GM23338 (cell line): ENCODE results near the gene ST3GAL4. TPM values are rescaled to one million over a fixed set of nuclear protein-coding genes. Genes with fewer than 3 reads are reported as not detected.

Source experiments
- ATAC-seq: fragments of 200-7000 bp; cut with Tn5 transposase; 3 replicates; pipeline ENCODE4 v1.9.1; 2020
- DNase-seq: peaks from one replicate; pipeline ENCODE4 v3.0.0-alpha.2; 2015; ENCODE audit warnings: low spot score
- H2AFZ ChIP-seq: fragments of 200-600 bp; sonication (generic); 2 replicates; pipeline ENCODE4 v1.8.0; 2016; ENCODE audit warnings: antibody characterized with exemption, mild to moderate bottlenecking, moderate library complexity
- H3F3A ChIP-seq: fragments of 200-600 bp; sonication (generic); replicated peaks from 2 replicates; pipeline ENCODE4 v1.8.0; 2017; ENCODE audit warnings: antibody characterized with exemption, mixed run types, low read depth
- H3K27ac ChIP-seq: fragments of 200-600 bp; sonication (generic); 2 replicates; pipeline ENCODE4 v1.6.1; 2016; ENCODE audit warnings: low read depth
- H3K27me3 ChIP-seq: fragments of 200-600 bp; sonication (generic); 2 replicates; pipeline ENCODE4 v1.8.0; 2016; ENCODE audit warnings: mild to moderate bottlenecking, mixed run types, moderate library complexity; ENCODE audit not compliant: insufficient read depth
- H3K36me3 ChIP-seq: fragments of 200-600 bp; sonication (generic); 2 replicates; pipeline ENCODE4 v1.8.0; 2016; ENCODE audit warnings: mild to moderate bottlenecking; ENCODE audit not compliant: insufficient read depth
- H3K4me1 ChIP-seq: fragments of 200-600 bp; sonication (generic); 2 replicates; pipeline ENCODE4 v1.8.0; 2016; ENCODE audit warnings: mild to moderate bottlenecking, moderate library complexity; ENCODE audit not compliant: insufficient read depth
- H3K4me2 ChIP-seq: fragments of 200-600 bp; sonication (generic); 2 replicates; pipeline ENCODE4 v1.7.1; 2017; ENCODE audit warnings: mixed run types
- H3K4me3 ChIP-seq: fragments of 200-600 bp; sonication (generic); 2 replicates; pipeline ENCODE4 v1.6.1; 2016; ENCODE audit warnings: mixed run types
- H3K79me2 ChIP-seq: fragments of 200-600 bp; sonication (generic); replicated peaks from 2 replicates; pipeline ENCODE4 v1.8.0; 2017; ENCODE audit warnings: mild to moderate bottlenecking; ENCODE audit not compliant: insufficient read depth
- H3K9me2 ChIP-seq: fragments of 200-600 bp; sonication (generic); 2 replicates; pipeline ENCODE4 v1.8.0; 2017; ENCODE audit not compliant: insufficient read depth
- H4K20me1 ChIP-seq: fragments of 200-600 bp; sonication (generic); replicated peaks from 2 replicates; pipeline ENCODE4 v1.8.0; 2017; ENCODE audit warnings: mild to moderate bottlenecking; ENCODE audit not compliant: insufficient read depth
- H3K27ac Mint-ChIP-seq: 2 replicates; pipeline ENCODE4 v1.8.0; 2020; ENCODE audit warnings: inconsistent platforms, mild to moderate bottlenecking, moderate library complexity, mixed read lengths
- H3K27me3 Mint-ChIP-seq: 3 replicates; pipeline ENCODE4 v1.8.0; 2022; ENCODE audit warnings: low read depth, mild to moderate bottlenecking, moderate library complexity, mixed read lengths, inconsistent platforms; ENCODE audit not compliant: insufficient read depth, poor library complexity
- H3K36me3 Mint-ChIP-seq: 3 replicates; pipeline ENCODE4 v1.8.0; 2021; ENCODE audit warnings: low read depth, mild to moderate bottlenecking, inconsistent platforms, moderate library complexity, mixed read lengths
- H3K4me1 Mint-ChIP-seq: 3 replicates; pipeline ENCODE4 v1.8.0; 2020; ENCODE audit warnings: mild to moderate bottlenecking, inconsistent platforms, mixed read lengths
- H3K4me3 Mint-ChIP-seq: 3 replicates; pipeline ENCODE4 v1.8.0; 2021; ENCODE audit warnings: moderate library complexity, mild to moderate bottlenecking, inconsistent platforms, mixed read lengths
- H3K9me3 Mint-ChIP-seq: 3 replicates; pipeline ENCODE4 v1.8.0; 2020; ENCODE audit warnings: moderate library complexity, mild to moderate bottlenecking, inconsistent platforms, mixed read lengths
- CREB1 ChIP-seq: fragments of 250-450 bp; sonication (Bioruptor Pico); IDR thresholded peaks from 2 replicates; pipeline ENCODE4 v1.5.0; 2020; ENCODE audit warnings: low read depth, mild to moderate bottlenecking, moderate library complexity
- CTCF ChIP-seq, 2 experiments: fragments of 200-600 bp in 1 of 2; sonication (generic) in 1 of 2; conservative IDR thresholded peaks; 2 replicates each; pipeline versions ENCODE4 v1.5.1 to v1.6.1; 2016 to 2017; ENCODE audit warnings: antibody characterized with exemption in 2 of 2, low read depth in 2 of 2, mild to moderate bottlenecking in 2 of 2, moderate library complexity in 1 of 2
- EZH2 ChIP-seq: fragments of 200-600 bp; sonication (generic); IDR thresholded peaks from one replicate; pipeline ENCODE4 v1.8.0; 2017; ENCODE audit warnings: antibody characterized with exemption, mild to moderate bottlenecking, low read depth; ENCODE audit not compliant: unreplicated experiment
- EZH2phosphoT487 ChIP-seq: fragments of 200-600 bp; sonication (generic); IDR thresholded peaks from one replicate; pipeline ENCODE4 v1.8.1; 2018; ENCODE audit warnings: antibody characterized with exemption; ENCODE audit not compliant: unreplicated experiment
- POLR2AphosphoS5 ChIP-seq: IDR thresholded peaks from 2 replicates; pipeline ENCODE4 v1.6.1; 2016; ENCODE audit warnings: antibody characterized with exemption, low read depth
- polyA plus RNA-seq: library from polyadenylated mRNA; unstranded; fragments of >200 nt; fragmentation: Nextera tagmentation; extraction: Ambion mirVana; gene quantifications from 2 replicates; pipeline ENCODE4 v1.2.1, GENCODE V29; 2016
- total RNA-seq: library from RNA; depleted of rRNA; stranded (reverse); fragments of >200 nt; shearing (Covaris generic); gene quantifications from 2 replicates; pipeline ENCODE4 v1.2.3, GENCODE V29; 2014
- TF ChIP-seq, protein P1 (sequence below): fragments of 250-450 bp; sonication (Bioruptor Pico); IDR thresholded peaks from 2 replicates; pipeline ENCODE4 v1.5.0; 2020; ENCODE audit warnings: mild to moderate bottlenecking, moderate library complexity
- TF ChIP-seq, protein P2 (sequence below): IDR thresholded peaks from 2 replicates; pipeline ENCODE4 v1.6.1; 2016; ENCODE audit warnings: antibody characterized with exemption

Gene ST3GAL4
- total and polyA plus RNA-seq, 2 experiments from 2014 or later: 10.1 to 28.0 TPM

GRCh38 chr11:126444072-126444471, 88.6 kb downstream of the ST3GAL4 start (continued):
- TF ChIP-seq, protein P1, sequence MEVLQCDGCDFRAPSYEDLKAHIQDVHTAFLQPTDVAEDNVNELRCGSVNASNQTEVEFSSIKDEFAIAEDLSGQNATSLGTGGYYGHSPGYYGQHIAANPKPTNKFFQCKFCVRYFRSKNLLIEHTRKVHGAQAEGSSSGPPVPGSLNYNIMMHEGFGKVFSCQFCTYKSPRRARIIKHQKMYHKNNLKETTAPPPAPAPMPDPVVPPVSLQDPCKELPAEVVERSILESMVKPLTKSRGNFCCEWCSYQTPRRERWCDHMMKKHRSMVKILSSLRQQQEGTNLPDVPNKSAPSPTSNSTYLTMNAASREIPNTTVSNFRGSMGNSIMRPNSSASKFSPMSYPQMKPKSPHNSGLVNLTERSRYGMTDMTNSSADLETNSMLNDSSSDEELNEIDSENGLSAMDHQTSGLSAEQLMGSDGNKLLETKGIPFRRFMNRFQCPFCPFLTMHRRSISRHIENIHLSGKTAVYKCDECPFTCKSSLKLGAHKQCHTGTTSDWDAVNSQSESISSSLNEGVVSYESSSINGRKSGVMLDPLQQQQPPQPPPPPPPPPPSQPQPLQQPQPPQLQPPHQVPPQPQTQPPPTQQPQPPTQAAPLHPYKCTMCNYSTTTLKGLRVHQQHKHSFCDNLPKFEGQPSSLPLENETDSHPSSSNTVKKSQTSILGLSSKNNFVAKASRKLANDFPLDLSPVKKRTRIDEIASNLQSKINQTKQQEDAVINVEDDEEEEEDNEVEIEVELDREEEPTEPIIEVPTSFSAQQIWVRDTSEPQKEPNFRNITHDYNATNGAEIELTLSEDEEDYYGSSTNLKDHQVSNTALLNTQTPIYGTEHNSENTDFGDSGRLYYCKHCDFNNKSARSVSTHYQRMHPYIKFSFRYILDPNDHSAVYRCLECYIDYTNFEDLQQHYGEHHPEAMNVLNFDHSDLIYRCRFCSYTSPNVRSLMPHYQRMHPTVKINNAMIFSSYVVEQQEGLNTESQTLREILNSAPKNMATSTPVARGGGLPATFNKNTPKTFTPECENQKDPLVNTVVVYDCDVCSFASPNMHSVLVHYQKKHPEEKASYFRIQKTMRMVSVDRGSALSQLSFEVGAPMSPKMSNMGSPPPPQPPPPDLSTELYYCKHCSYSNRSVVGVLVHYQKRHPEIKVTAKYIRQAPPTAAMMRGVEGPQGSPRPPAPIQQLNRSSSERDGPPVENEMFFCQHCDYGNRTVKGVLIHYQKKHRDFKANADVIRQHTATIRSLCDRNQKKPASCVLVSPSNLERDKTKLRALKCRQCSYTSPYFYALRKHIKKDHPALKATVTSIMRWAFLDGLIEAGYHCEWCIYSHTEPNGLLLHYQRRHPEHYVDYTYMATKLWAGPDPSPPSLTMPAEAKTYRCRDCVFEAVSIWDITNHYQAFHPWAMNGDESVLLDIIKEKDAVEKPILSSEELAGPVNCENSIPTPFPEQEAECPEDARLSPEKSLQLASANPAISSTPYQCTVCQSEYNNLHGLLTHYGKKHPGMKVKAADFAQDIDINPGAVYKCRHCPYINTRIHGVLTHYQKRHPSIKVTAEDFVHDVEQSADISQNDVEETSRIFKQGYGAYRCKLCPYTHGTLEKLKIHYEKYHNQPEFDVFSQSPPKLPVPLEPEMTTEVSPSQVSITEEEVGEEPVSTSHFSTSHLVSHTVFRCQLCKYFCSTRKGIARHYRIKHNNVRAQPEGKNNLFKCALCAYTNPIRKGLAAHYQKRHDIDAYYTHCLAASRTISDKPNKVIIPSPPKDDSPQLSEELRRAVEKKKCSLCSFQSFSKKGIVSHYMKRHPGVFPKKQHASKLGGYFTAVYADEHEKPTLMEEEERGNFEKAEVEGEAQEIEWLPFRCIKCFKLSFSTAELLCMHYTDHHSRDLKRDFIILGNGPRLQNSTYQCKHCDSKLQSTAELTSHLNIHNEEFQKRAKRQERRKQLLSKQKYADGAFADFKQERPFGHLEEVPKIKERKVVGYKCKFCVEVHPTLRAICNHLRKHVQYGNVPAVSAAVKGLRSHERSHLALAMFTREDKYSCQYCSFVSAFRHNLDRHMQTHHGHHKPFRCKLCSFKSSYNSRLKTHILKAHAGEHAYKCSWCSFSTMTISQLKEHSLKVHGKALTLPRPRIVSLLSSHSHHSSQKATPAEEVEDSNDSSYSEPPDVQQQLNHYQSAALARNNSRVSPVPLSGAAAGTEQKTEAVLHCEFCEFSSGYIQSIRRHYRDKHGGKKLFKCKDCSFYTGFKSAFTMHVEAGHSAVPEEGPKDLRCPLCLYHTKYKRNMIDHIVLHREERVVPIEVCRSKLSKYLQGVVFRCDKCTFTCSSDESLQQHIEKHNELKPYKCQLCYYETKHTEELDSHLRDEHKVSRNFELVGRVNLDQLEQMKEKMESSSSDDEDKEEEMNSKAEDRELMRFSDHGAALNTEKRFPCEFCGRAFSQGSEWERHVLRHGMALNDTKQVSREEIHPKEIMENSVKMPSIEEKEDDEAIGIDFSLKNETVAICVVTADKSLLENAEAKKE: no peak
- no peak for TF ChIP-seq EZH2
- no peak for TF ChIP-seq POLR2AphosphoS5

DNA sequence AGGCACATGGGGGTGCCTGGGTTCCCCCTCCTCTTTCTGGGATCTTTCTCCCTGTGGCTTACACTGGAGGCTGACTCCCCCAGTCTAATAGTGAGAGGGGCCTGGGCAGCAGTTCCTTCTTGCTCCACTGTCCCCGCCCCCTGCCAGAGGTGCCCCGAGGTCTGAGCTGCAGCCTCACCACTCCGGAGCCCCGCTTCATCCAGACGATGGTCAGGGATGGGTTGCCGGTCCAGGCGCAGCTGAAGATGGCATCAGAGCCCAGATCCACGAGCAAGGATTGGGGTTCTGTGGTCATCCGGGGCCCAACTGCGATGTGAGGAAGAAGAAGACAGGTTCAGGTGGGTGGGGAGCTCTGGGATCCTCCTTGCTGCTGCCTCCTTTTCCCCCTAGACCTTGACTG, 91.1 kb downstream of the ST3GAL4 start:
- Mint-ChIP-seq H3K9me3 (peaks cover 19% of the 10 kb centered on the region), H3K27ac (no peak overlapping the region), H3K27me3 (peaks cover 16% of the 10 kb centered on the region)
- TF ChIP-seq CTCF (conservative IDR thresholded peaks at IDR 0.05; ENCODE audit: low read depth in 2 of 2) (no peak), POLR2AphosphoS5 (no peak), CREB1 (CRISPR knock-in tag) (no peak), EZH2phosphoT487 (no peak)
- TF ChIP-seq, protein P2, sequence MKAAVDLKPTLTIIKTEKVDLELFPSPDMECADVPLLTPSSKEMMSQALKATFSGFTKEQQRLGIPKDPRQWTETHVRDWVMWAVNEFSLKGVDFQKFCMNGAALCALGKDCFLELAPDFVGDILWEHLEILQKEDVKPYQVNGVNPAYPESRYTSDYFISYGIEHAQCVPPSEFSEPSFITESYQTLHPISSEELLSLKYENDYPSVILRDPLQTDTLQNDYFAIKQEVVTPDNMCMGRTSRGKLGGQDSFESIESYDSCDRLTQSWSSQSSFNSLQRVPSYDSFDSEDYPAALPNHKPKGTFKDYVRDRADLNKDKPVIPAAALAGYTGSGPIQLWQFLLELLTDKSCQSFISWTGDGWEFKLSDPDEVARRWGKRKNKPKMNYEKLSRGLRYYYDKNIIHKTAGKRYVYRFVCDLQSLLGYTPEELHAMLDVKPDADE: no peak

More for the DNA sequence above, 91.1 kb downstream of the ST3GAL4 start:
- Histone ChIP-seq H2AFZ (no peak overlapping the region), H3K4me2 (no peak overlapping the region), H4K20me1 (no peaks in the 10 kb centered on the region), H3K36me3 (no peaks in the 10 kb centered on the region), H3K27ac (no peak overlapping the region), H3K9me2 (0 out of 2 replicates have a peak, but pooled peaks cover 4% of the 10 kb centered on the region), H3F3A (peaks cover 19% of the 10 kb centered on the region), H3K79me2 (no peaks in the 10 kb centered on the region), H3K27me3 (no peaks in the 10 kb centered on the region), H3K4me1 (peaks cover 3% of the 10 kb centered on the region), H3K4me3 (no peak overlapping the region)
- peaks cover 13% of the 10 kb centered on the region for H3K36me3 Mint-ChIP-seq
- no peak for ATAC-seq
- no peak for DNase-seq
- H3K4me3 Mint-ChIP-seq: no peak overlapping the region
- peaks cover 20% of the 10 kb centered on the region for H3K4me1 Mint-ChIP-seq
